Measurements from ENCODE around the gene PLOD1. TPM values are rescaled to one million over a fixed set of nuclear protein-coding genes. Genes with fewer than 3 reads are reported as not detected.

The PLOD1 gene
- total RNA-seq, 4 donors from 2014 or later: 14.6 to 324 (median 55.8) TPM

GRCh38 chr1:11955221-11955620, 20.7 kb downstream of the PLOD1 start:
- Histone ChIP-seq H3K36me3 (no peaks in the 10 kb centered on the region), H3K4me3 (no peak overlapping the region), H3K27ac (no peak overlapping the region), H3K4me1 (no peaks in the 10 kb centered on the region), H3K27me3 (no peaks in the 10 kb centered on the region), H3K9me3 (no peaks in the 10 kb centered on the region)
- no peak for DNase-seq
- intact Hi-C loops (cut with DNase I; ENCODE audit: low total_unique reads): no loop called here
- TF ChIP-seq CTCF (IDR thresholded peaks at IDR 0.05) (no peak), POLR2A (IDR thresholded peaks at IDR 0.05) (no peak)

GRCh38 chr1:11957398-11957797, 22.9 kb downstream of the PLOD1 start:
- Histone ChIP-seq H3K27ac (no peak overlapping the region), H3K4me1 (no peaks in the 10 kb centered on the region), H3K9me3 (no peaks in the 10 kb centered on the region), H3K36me3 (no peaks in the 10 kb centered on the region), H3K4me3 (no peak overlapping the region), H3K27me3 (no peaks in the 10 kb centered on the region)
- no peak for TF ChIP-seq POLR2A (IDR thresholded peaks at IDR 0.05)
- no peak for TF ChIP-seq CTCF (IDR thresholded peaks at IDR 0.05)
- intact Hi-C loops (cut with DNase I; ENCODE audit: low total_unique reads): no loop called here
- DNase-seq: no peak

- H3K27me3 ChIP-seq: no peaks in the 10 kb centered on the region
- DNase-seq: no peak
- intact Hi-C loops (cut with DNase I; ENCODE audit: low total_unique reads): no loop called here
- H3K9me3 ChIP-seq: no peaks in the 10 kb centered on the region
- no peak overlapping the region for H3K4me3 ChIP-seq
- TF ChIP-seq POLR2A (IDR thresholded peaks at IDR 0.05) (no peak), CTCF (IDR thresholded peaks at IDR 0.05) (no peak)
- H3K36me3 ChIP-seq: no peaks in the 10 kb centered on the region
- no peaks in the 10 kb centered on the region for H3K4me1 ChIP-seq
- H3K27ac ChIP-seq: no peak overlapping the region
Measured at GRCh38 chr1:11957897-11958296, 23.4 kb downstream of the PLOD1 start.

GRCh38 chr1:11960276-11960675, 25.8 kb downstream of the PLOD1 start:
- Histone ChIP-seq H3K4me1 (no peaks in the 10 kb centered on the region), H3K36me3 (no peaks in the 10 kb centered on the region), H3K9me3 (no peaks in the 10 kb centered on the region), H3K27ac (no peak overlapping the region), H3K4me3 (no peak overlapping the region), H3K27me3 (no peaks in the 10 kb centered on the region)
- TF ChIP-seq POLR2A (IDR thresholded peaks at IDR 0.05): no peak
- TF ChIP-seq CTCF (IDR thresholded peaks at IDR 0.05): no peak
- intact Hi-C loops (cut with DNase I; ENCODE audit: low total_unique reads): no loop called here
- no peak for DNase-seq

- H3K36me3 ChIP-seq: no peaks in the 10 kb centered on the region
- intact Hi-C loops (cut with DNase I; ENCODE audit: low total_unique reads): no loop called here
Measured at GRCh38 chr1:11960715-11961114, 26.2 kb downstream of the PLOD1 start.

More at GRCh38 chr1:11960715-11961114, 26.2 kb downstream of the PLOD1 start:
- no peak for DNase-seq
- H3K9me3 ChIP-seq: no peaks in the 10 kb centered on the region
- H3K4me3 ChIP-seq: no peak overlapping the region
- no peak for TF ChIP-seq POLR2A (IDR thresholded peaks at IDR 0.05)
- TF ChIP-seq CTCF (IDR thresholded peaks at IDR 0.05): no peak
- no peak overlapping the region for H3K27ac ChIP-seq
- H3K4me1 ChIP-seq: no peaks in the 10 kb centered on the region
- H3K27me3 ChIP-seq: no peaks in the 10 kb centered on the region

All from uterus (tissue), 4 donors.